HG03520 (cell line): ENCODE measurements around the gene BGN.
A peak's percentile ranks its signal among the peaks of the same experiment; 100 is the strongest.

Experiments
- ATAC-seq: cut with Tn5 transposase; IDR thresholded peaks from one replicate; pipeline ENCODE4 v1.9.1; 2021; ENCODE audit warnings: mild to moderate bottlenecking, moderate library complexity; ENCODE audit not compliant: unreplicated experiment

Gene BGN

GRCh38 chrX:153524234-153524633, 29.5 kb downstream of the BGN start:
- ATAC-seq, result no peak

DNA sequence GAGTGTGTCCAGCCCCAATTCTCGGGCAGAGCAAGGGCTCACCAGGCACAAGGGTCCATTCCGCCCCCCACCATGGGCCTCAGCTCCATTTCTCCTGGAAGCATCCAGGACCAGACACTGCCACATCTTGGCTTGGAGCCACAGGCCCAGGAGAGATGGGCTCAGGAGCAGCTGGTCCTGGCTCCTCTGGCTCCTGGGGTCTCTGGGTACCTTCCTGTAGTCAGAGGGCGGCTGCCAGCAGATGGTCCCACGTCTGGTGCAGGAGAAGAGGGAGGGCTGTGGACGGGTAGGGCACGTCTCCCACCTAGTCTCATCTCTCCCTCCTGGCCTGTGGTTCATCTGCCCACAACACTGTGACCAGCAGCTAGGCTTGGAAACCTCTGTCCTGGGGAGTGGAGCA, 30.7 kb downstream of the BGN start:
- no peak for ATAC-seq

- ATAC-seq, result no peak
Measured at GRCh38 chrX:153526042-153526441, 31.3 kb downstream of the BGN start.

DNA sequence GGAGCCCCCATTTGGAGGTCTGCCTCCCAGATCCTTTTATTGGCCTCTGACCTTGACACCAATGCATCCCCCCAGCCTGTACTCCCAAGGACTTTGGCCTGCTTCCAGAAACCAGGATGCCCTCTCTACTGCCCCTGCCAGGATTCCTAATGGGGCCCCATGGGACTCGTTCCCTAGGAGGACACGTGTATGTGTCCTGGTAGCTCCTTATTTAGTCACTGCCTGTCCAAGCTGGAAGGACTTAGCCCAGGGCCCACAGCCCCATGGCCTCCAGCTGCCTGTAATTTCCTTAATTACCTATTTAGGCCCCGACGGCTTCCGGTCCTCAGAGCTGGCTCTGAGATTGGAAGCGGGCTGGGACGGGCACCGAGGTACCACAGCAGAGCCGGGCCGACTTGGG, 32.0 kb downstream of the BGN start:
- ATAC-seq, result no peak

- ATAC-seq, result no peak
Measured at GRCh38 chrX:153527208-153527607, 32.4 kb downstream of the BGN start.

- no peak for ATAC-seq
Measured at GRCh38 chrX:153530411-153531129, 35.8 kb downstream of the BGN start.

GRCh38 chrX:153533091-153533490, 38.3 kb downstream of the BGN start:
- no peak for ATAC-seq

DNA sequence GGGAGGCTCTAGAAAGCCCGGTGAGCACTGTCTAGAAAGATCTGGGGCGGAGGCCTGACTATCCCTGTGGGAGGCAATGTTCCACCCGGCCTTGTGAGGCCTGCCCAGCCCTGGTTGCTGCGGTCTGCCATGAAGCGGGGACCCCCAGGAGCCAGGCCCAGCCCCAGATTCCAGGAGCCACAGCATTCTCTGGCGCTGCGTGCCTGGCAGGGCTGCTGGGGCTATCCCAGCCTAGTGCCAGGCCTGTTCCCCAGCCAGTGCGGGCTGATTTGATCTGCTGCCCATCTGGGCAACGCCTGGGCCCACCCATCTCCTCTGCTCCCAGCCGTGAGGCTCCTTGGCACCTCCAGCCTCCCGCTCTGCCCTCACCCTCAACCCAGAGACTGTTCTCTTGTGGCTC, 42.3 kb downstream of the BGN start:
- no peak for ATAC-seq

DNA sequence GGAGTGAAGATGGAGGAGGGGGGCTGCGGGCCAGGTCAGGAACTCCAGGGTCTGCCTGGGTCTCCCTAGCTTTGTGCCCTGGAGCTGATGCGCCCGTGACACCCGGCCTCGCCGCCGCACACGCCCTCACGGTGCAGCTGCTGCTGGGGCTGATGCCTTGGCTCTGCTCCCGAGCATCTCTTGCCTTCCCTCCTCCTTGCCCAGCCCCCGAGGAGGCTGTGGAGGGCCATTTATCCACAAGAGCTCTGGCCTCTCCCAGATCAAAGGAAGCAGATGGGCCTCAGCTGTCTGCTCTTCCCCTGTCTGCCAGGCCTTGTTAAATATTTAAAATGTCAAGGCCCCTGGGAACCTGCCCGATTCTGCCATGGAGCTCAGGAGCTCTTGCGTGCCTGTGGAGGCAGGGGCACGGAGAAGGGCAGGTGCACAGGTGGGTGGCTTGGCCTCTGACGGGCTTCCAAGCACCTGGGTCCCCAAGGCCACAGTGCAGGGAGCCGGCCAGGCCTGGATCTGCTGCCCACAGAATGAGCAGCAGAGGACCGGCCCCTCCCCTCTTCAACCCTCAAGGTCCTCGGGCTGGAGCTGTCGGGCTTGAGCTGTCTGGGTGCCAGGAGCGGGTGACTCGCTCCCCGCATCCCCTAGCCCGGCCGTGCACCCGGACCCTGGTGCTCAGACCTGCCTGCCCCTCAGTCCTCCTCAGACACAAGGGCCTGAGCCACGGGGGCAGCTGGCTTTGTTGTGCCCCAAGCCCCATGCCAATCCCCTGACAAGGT, 42.9 kb downstream of the BGN start:
- no peak for ATAC-seq

GRCh38 chrX:153538424-153538823, 43.6 kb downstream of the BGN start:
- no peak for ATAC-seq

DNA sequence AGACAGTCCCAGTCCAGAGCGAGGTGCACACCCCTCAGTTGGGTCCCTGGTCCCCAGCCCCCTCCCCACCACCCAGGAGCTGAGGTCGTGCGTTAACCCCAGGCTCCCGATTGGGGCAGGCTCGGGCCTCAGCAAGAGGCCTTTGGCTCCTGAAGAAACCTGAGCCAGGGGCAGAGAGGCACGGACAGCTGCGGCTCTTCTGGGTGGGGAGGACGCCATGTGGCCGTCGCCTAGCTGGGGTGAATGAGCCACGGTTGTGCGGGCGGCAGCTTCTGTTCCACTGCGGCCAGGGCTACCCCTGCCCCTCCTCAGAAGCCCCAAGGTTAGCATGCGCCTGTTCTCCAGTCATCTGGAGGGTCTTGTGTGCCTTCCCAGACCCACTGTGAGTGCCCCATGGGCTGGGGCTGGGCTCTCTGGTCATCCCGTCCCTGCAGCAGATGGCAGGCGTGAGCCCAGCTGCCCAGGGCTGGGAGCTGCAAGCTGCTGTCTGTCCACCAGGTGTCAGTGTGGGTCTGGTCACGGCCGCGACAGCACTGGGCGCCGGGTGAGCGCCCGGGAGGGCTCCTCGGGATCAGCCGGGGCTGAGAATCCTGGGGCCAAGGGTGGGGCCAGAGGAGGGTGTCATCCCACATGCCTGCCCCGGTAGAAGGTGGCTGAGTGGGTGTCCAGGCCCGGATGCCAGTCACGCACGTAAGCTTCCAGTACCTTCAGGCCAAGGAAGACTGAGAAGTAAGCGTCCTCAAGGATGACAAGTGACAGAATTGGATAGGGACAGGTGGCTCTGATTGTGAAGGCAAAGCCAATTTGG, 44.6 kb downstream of the BGN start:
- ATAC-seq, result peak; percentile 56

- ATAC-seq, result no peak
Measured at GRCh38 chrX:153539979-153540358, 45.2 kb downstream of the BGN start.

DNA sequence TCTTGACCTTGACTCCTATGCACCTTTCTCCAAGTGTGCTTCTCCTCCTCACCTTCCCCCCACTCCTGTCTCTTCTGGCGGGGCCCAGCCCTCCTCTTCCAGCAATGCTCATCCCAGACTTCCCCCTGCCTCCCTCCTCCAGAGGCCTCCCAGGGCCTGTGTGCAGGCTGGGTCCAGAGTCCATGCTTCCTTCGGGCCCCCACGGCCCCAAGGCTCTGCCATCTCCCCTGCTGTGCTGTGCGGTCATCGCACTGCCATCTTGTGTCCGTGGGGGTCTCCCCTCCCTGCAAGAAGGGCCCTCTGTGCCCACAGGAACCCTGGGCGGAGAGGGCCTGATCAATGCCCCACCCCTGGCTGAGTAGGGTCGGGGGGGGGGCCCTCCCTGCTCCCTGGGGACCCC, 49.9 kb downstream of the BGN start:
- no peak for ATAC-seq

DNA sequence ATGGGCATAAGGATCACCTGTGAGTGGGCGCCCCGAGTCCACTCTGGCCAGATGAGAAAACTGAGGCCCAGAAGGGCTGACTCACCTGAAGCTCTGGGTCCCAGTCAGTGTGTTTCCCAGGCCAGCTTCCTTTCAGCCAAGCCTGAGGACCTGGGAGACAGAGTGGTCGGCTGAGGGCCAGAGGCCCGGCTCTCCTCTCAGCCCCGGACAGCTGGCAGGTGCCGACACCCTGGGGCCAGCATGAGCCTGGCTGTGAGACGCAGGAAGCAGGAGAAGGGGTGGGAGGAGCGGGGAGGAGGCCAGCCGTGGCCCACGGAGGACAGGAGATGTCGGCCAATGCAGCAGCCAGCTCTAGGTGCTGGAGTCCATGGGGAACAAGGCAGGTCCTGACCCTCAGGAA, 51.6 kb downstream of the BGN start:
- no peak for ATAC-seq

GRCh38 chrX:153547195-153547594, 52.4 kb downstream of the BGN start:
- ATAC-seq, result no peak

DNA sequence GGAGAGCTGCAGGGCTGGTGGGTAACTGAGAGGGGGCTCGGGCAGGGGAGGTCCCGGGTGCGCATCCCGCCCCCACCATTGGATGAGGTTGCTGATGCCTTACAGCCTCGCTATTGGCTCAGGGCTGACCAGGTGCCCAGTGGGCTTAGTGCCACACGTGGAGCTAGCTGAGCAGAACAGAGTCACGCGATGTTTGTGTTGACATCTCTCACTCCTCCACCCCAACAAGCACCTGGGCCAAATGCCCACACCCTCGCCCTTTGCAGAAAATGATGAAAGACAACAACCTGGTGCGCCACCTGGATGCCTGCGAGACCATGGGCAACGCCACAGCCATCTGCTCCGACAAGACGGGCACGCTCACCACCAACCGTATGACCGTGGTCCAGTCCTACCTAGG, 54.5 kb downstream of the BGN start:
- no peak for ATAC-seq

GRCh38 chrX:153549807-153550206, 55.0 kb downstream of the BGN start:
- ATAC-seq, result no peak

- no peak for ATAC-seq
Measured at GRCh38 chrX:153551135-153551534, 56.4 kb downstream of the BGN start.

GRCh38 chrX:153554519-153555167, 59.9 kb downstream of the BGN start:
- ATAC-seq, result no peak

DNA sequence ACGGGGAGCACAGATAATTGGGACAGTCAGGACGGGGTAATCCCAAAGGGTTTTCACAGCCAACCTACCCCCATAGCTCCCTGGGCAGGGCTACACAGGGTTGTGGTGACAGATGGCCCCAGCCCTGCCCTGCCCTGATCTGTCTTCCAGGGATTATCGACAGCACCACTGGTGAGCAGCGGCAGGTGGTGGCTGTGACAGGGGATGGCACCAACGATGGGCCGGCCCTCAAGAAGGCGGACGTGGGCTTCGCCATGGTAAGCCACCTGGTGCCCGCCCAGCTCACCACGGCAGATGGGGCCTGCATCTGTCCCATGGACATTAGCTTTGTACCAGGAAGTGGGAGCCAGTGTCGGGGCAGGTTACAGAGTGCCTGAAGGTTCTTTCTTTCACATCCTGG, 62.0 kb downstream of the BGN start:
- no peak for ATAC-seq

DNA sequence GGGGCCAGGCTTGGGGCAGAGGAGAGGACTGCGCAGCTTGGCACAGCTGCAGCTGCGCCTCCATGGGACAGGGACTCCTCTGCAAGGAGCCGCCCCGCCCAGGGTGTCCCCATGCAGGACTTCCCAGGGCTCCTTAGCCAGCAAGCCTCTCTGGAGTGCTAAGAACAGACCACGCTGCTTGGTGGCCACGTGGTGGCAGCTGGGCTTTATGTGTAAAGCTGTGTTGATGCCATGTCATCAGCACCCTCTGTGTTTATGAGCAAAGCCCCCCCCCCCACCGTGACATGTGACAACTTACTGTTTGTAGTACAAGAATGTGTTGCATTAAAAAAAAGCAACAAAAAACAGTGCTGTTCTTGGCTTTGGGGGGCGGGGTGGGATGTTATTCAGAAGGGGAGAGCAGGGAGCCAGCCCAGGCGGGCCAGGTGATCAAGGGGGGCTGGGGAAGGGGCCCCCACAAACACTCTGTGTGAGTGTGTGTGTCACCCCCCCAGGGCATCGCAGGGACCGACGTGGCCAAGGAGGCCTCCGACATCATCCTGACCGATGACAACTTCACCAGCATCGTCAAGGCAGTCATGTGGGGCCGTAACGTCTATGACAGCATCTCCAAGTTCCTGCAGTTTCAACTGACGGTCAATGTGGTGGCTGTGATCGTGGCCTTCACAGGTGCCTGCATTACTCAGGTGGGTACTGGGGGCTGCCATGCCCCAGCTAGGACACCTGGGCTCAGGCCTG, 63.0 kb downstream of the BGN start:
- ATAC-seq, result no peak
